GM12878 (cell line): ENCODE data around the gene IL17A. TPM values are rescaled to one million over a fixed set of nuclear protein-coding genes. Genes with fewer than 3 reads are reported as not detected.

ENCODE experiments used
- ATAC-seq: fragments of 200-7000 bp; cut with Tn5 transposase; 3 replicates; pipeline ENCODE4 v1.9.1; 2020; ENCODE audit warnings: mild to moderate bottlenecking, moderate library complexity
- BruUV-seq: library from RNA; stranded (reverse); fragments of 400-500 nt; replicated peaks from 2 replicates; lab custom pipeline; 2021; lab: Mats Ljungman, UMichigan
- CTCF ChIA-PET: fragments of 300-600 bp; sonication (Branson Sonifier 250); formaldehyde crosslinking; extraction: SDS; loops from one replicate; lab custom pipeline; 2021; ENCODE audit warnings: inconsistent platforms; lab: Yijun Ruan, JAX
- POLR2A ChIA-PET: fragments of 350-600 bp; formaldehyde crosslinking; extraction: SDS; loops from one replicate; lab custom pipeline; 2021; ENCODE audit warnings: inconsistent platforms; lab: Charles Lee
- RAD21 ChIA-PET: fragments of 300-600 bp; sonication (Branson Sonifier 250); formaldehyde crosslinking; loops from one replicate; lab custom pipeline; 2023; ENCODE audit warnings: antibody characterized with exemption; ENCODE audit not compliant: unreplicated experiment; lab: Charles Lee
- SMC1A ChIA-PET: fragments of 300-600 bp; sonication (Branson Sonifier 250); formaldehyde crosslinking; loops from one replicate; lab custom pipeline; 2023; ENCODE audit not compliant: unreplicated experiment, uncharacterized antibody; lab: Charles Lee
- DNase-seq: peaks from one replicate; pipeline ENCODE4 v3.0.0-alpha.2; 2011; ENCODE audit warnings: low read depth, low spot score
- FAIRE-seq: peaks from 3 replicates; lab custom pipeline; 2011; peaks lifted over from hg19 to GRCh38; lab: Jason Lieb, UNC
- H2AFZ ChIP-seq: 2 replicates; pipeline ENCODE4 v1.6.0; 2011; ENCODE audit warnings: low read depth, low read length, control low read depth; ENCODE audit not compliant: control insufficient read depth
- H3K27ac ChIP-seq: 2 replicates; pipeline ENCODE4 v1.5.1; 2011; ENCODE audit warnings: control low read depth; ENCODE audit not compliant: control insufficient read depth, insufficient read depth
- H3K27me3 ChIP-seq, 2 experiments: replicated peaks in 1 of 2; 2 replicates each; pipeline versions ENCODE4 v1.6.0 to v1.6.1; 2011; ENCODE audit warnings: low read length in 1 of 2; ENCODE audit not compliant: control insufficient read depth in 2 of 2, insufficient read depth in 2 of 2
- H3K36me3 ChIP-seq, 2 experiments: 2 replicates each; pipeline ENCODE4 v1.5.1; 2011; ENCODE audit warnings: low read length in 1 of 2; ENCODE audit not compliant: control insufficient read depth in 2 of 2, insufficient read depth in 2 of 2
- H3K4me1 ChIP-seq: 2 replicates; pipeline ENCODE4 v1.6.1; 2011; ENCODE audit warnings: mild to moderate bottlenecking, low read length, moderate library complexity, mixed read lengths; ENCODE audit not compliant: control insufficient read depth, insufficient read depth
- H3K4me2 ChIP-seq: 2 replicates; pipeline ENCODE4 v1.6.0; 2011; ENCODE audit warnings: control low read depth; ENCODE audit not compliant: control insufficient read depth, insufficient read depth
- H3K4me3 ChIP-seq: fragments of 200-600 bp; sonication (generic); 2 replicates; pipeline ENCODE4 v1.5.1; 2016
- H3K79me2 ChIP-seq: 2 replicates; pipeline ENCODE4 v1.6.0; 2011; ENCODE audit warnings: low read length; ENCODE audit not compliant: control insufficient read depth, insufficient read depth
- H3K9ac ChIP-seq: 2 replicates; pipeline ENCODE4 v1.8.0; 2011; ENCODE audit warnings: low read length, control low read depth, mixed read lengths; ENCODE audit not compliant: control insufficient read depth, insufficient read depth
- H3K9me3 ChIP-seq: replicated peaks from 3 replicates; pipeline ENCODE4 v1.5.1; 2011; ENCODE audit warnings: mild to moderate bottlenecking, low read length; ENCODE audit not compliant: control insufficient read depth, insufficient read depth
- H4K20me1 ChIP-seq: 2 replicates; pipeline ENCODE4 v1.6.0; 2011; ENCODE audit not compliant: control insufficient read depth, insufficient read depth
- ATF3 ChIP-seq: IDR thresholded peaks from 2 replicates; pipeline ENCODE4 v1.6.1; 2011; ENCODE audit warnings: low read depth, mild to moderate bottlenecking, low read length, moderate library complexity, borderline replicate concordance; ENCODE audit errors: extremely low read depth
- CREB1 ChIP-seq: IDR thresholded peaks from 2 replicates; pipeline ENCODE4 v1.6.1; 2012; ENCODE audit warnings: low read depth, mild to moderate bottlenecking, inconsistent platforms
- DPF2 ChIP-seq: fragments of 450-650 bp; IDR thresholded peaks from 2 replicates; pipeline ENCODE4 v1.6.1; 2017; ENCODE audit warnings: mild to moderate bottlenecking
- HDAC6 ChIP-seq: fragments of 200-600 bp; sonication (generic); IDR thresholded peaks from one replicate; pipeline ENCODE4 v1.8.0; 2017; ENCODE audit warnings: antibody characterized with exemption; ENCODE audit not compliant: unreplicated experiment
- JUND ChIP-seq: IDR thresholded peaks from 2 replicates; pipeline ENCODE4 v1.6.1; 2012; ENCODE audit warnings: low read depth, mild to moderate bottlenecking, low read length, improper control_type of control experiment, moderate library complexity
- MYC ChIP-seq: IDR thresholded peaks from 2 replicates; pipeline ENCODE4 v1.6.1; 2011; ENCODE audit warnings: mild to moderate bottlenecking, low read length, moderate library complexity, inconsistent platforms; ENCODE audit not compliant: insufficient read depth, insufficient replicate concordance, insufficient read length, severe bottlenecking
- NRF1 ChIP-seq: conservative IDR thresholded peaks from 2 replicates; pipeline ENCODE4 v1.6.1; 2011; ENCODE audit warnings: mild to moderate bottlenecking, low read depth, low read length, improper control_type of control experiment
- POLR2AphosphoS2 ChIP-seq: IDR thresholded peaks from 2 replicates; pipeline ENCODE4 v1.6.1; 2011; ENCODE audit warnings: low read depth, mild to moderate bottlenecking, low read length, improper control_type of control experiment, moderate library complexity
- RCOR1 ChIP-seq: conservative IDR thresholded peaks from 2 replicates; pipeline ENCODE4 v1.6.1; 2012; ENCODE audit warnings: low read depth, low read length, improper control_type of control experiment
- TBL1XR1 ChIP-seq: IDR thresholded peaks from 2 replicates; pipeline ENCODE4 v1.6.1; 2012; ENCODE audit warnings: low read depth, low read length, improper control_type of control experiment
- TCF7 ChIP-seq: IDR thresholded peaks from 2 replicates; pipeline ENCODE4 v1.6.1; 2014; ENCODE audit warnings: antibody characterized with exemption, borderline replicate concordance
- YBX1 ChIP-seq: fragments of 450-650 bp; IDR thresholded peaks from 2 replicates; pipeline ENCODE4 v1.6.1; 2016; ENCODE audit warnings: antibody characterized with exemption
- ZNF24 ChIP-seq: fragments of 450-650 bp; IDR thresholded peaks from 2 replicates; pipeline ENCODE4 v1.6.1; 2017; ENCODE audit warnings: antibody characterized with exemption, mild to moderate bottlenecking
- ZNF687 ChIP-seq: fragments of 450-650 bp; IDR thresholded peaks from 2 replicates; pipeline ENCODE4 v1.6.1; 2017; ENCODE audit warnings: mild to moderate bottlenecking, moderate library complexity
- ZSCAN29 ChIP-seq: fragments of 450-650 bp; IDR thresholded peaks from 2 replicates; pipeline ENCODE4 v1.6.1; 2017; ENCODE audit warnings: mild to moderate bottlenecking, moderate library complexity
- WGBS: methylation state at CpG from one replicate; pipeline ENCODE4 v1.1.6; 2016; ENCODE audit warnings: low lambda C conversion rate; ENCODE audit not compliant: insufficient replicate concordance, insufficient coverage; ENCODE audit errors: missing lambda C conversion rate; 5-methylcytosine and 5-hydroxymethylcytosine counted together
- in situ Hi-C: fragments of 300-500 bp; cut with MboI; formaldehyde crosslinking; loops from 9 replicates; pipeline ENCODE4 v1.14.3; 2018; ENCODE audit warnings: mixed read lengths
- intact Hi-C: fragments of 100-400 bp; cut with micrococcal nuclease; formaldehyde crosslinking; loops from one replicate; pipeline ENCODE4 v1.14.2; 2022; ENCODE audit not compliant: unreplicated experiment
- polyA plus RNA-seq, 11 experiments: library from polyadenylated mRNA; depleted of rRNA in 4 of 11; unstranded in 6 of 11; stranded (reverse) in 5 of 11; fragments of >200 nt; fragmentation: Nextera tagmentation in 4 of 11; fragmentation: Illumina TruSeq in 1 of 11; extraction: Ambion mirVana in 4 of 11; extraction: Trizol in 1 of 11; gene quantifications; 1 replicate in 1 of 11; 2 replicates in 10 of 11; pipeline versions ENCODE4 v1.2.1 to v1.2.3, GENCODE V29; 2011 to 2016; ENCODE audit warnings: inconsistent platforms in 2 of 11, missing spikeins in 2 of 11, low read depth in 1 of 11
- total RNA-seq, 4 experiments: library from RNA; depleted of rRNA in 3 of 4; stranded (reverse); fragments of >200 nt in 3 of 4; fragmentation: Illumina TruSeq in 1 of 4; extraction: Trizol in 1 of 4; gene quantifications; 2 replicates each; pipeline versions ENCODE4 v1.2.1 to v1.2.3, GENCODE V29; 2013 to 2021

The IL17A gene
- total and polyA plus RNA-seq, 10 of the 15 experiments (the other 5 are each of a cell fraction or from before 2014, with no cell fraction given) = not detected

- ChIA-PET POLR2A (no interaction called here), SMC1A (interaction anchor here (1.9 kb wide), 1 partner anchor 53 kb away, joined by 4 read pairs; no protein-coding TSS in a partner anchor), CTCF (no interaction called here), RAD21 (no interaction called here)
- Histone ChIP-seq H3K4me1 (peaks cover 15% of the 10 kb centered on the region), H4K20me1 (no peaks in the 10 kb centered on the region), H2AFZ (no peak overlapping the region), H3K27ac (no peak overlapping the region), H3K36me3 (no peaks in the 10 kb centered on the region), H3K27me3 (no peaks in the 10 kb centered on the region), H3K79me2 (no peaks in the 10 kb centered on the region), H3K4me2 (no peak overlapping the region), H3K4me3 (no peak overlapping the region), H3K9ac (no peak overlapping the region), H3K9me3 (no peaks in the 10 kb centered on the region)
- no TSS peak for BruUV-seq
- no peak for TF ChIP-seq CREB1
- no peak for TF ChIP-seq RCOR1
- TF ChIP-seq JUND = no peak
- TF ChIP-seq ZNF687 = no peak
- TF ChIP-seq TCF7 = no peak
- TF ChIP-seq YBX1 = no peak
- TF ChIP-seq HDAC6 = no peak
- no peak for TF ChIP-seq ATF3
- TF ChIP-seq NRF1 = no peak
- no peak for TF ChIP-seq MYC
- no peak for TF ChIP-seq ZNF24
- no peak for TF ChIP-seq DPF2
- TF ChIP-seq ZSCAN29 = no peak
- TF ChIP-seq TBL1XR1 = no peak
- no peak for TF ChIP-seq POLR2AphosphoS2
- FAIRE-seq (no peak), DNase-seq (no peak), ATAC-seq (no peak)
- 81% methylated on average over 3 of the region's 3 CpGs for WGBS
- intact Hi-C loops (no loop called here), in situ Hi-C loops (no loop called here)
These were observed 22.4 kb downstream of the IL17A start for GRCh38 chr6:52208612-52209011.
